HepG2 (cell line): ENCODE results near the gene TNFRSF11A. TPM values are rescaled to one million over a fixed set of nuclear protein-coding genes. Genes with fewer than 3 reads are reported as not detected.
A peak's percentile ranks its signal among the peaks of the same experiment; 100 is the strongest.

Source experiments
- ATAC-seq: fragments of 200-7000 bp; cut with Tn5 transposase; 3 replicates; pipeline ENCODE4 v1.9.1; 2020; ENCODE audit warnings: mild to moderate bottlenecking, moderate library complexity
- BruUV-seq: library from RNA; stranded (reverse); fragments of 400-500 nt; replicated peaks from 2 replicates; lab custom pipeline; 2021; lab: Mats Ljungman, UMichigan
- CTCF ChIA-PET: fragments of 300-600 bp; formaldehyde crosslinking; extraction: SDS; loops from one replicate; lab custom pipeline; 2021; ENCODE audit warnings: low total read pairs, inconsistent platforms, low intra/inter-chr PET ratio; lab: Yijun Ruan, JAX
- POLR2A ChIA-PET: fragments of 350-600 bp; sonication (Branson Sonifier 250); formaldehyde crosslinking; loops from one replicate; lab custom pipeline; 2020; ENCODE audit warnings: antibody characterized with exemption, inconsistent platforms; lab: Yijun Ruan, JAX
- DNase-seq: peaks from one replicate; pipeline ENCODE4 v3.0.0-alpha.2; 2015; ENCODE audit warnings: low spot score
- FAIRE-seq: peaks from 3 replicates; lab custom pipeline; 2011; peaks lifted over from hg19 to GRCh38; lab: Jason Lieb, UNC
- H2AFZ ChIP-seq: one replicate; pipeline ENCODE4 v1.6.1; 2011; ENCODE audit warnings: low read length, inconsistent platforms
- H3K27ac ChIP-seq: fragments of 300-600 bp; 3 replicates; pipeline ENCODE4 v1.8.0; 2011; ENCODE audit warnings: mixed run types, mild to moderate bottlenecking, mixed read lengths, low read length, inconsistent platforms; ENCODE audit not compliant: insufficient read depth; ENCODE audit errors: extremely low read length
- H3K27me3 ChIP-seq, 2 experiments: fragments of 200-600 bp in 1 of 2; 2 replicates in 1 of 2; 3 replicates in 1 of 2; pipeline versions ENCODE4 v1.6.0 to v1.8.0; 2011; ENCODE audit warnings: low read length in 2 of 2, mild to moderate bottlenecking in 2 of 2, moderate library complexity in 2 of 2, inconsistent platforms in 1 of 2; ENCODE audit not compliant: insufficient read depth in 2 of 2, control insufficient read depth in 1 of 2
- H3K36me3 ChIP-seq, 2 experiments: fragments of 200-600 bp in 1 of 2; replicated peaks in 1 of 2; 2 replicates in 1 of 2; 3 replicates in 1 of 2; pipeline versions ENCODE4 v1.5.1 to v1.8.0; 2011; ENCODE audit warnings: low read length in 2 of 2, inconsistent platforms in 1 of 2; ENCODE audit not compliant: insufficient read depth in 2 of 2, control insufficient read depth in 1 of 2
- H3K4me1 ChIP-seq: 2 replicates; pipeline ENCODE4 v1.5.1; 2012; ENCODE audit warnings: low read length, inconsistent platforms; ENCODE audit not compliant: insufficient read depth
- H3K4me2 ChIP-seq: 2 replicates; pipeline ENCODE4 v1.6.0; 2011; ENCODE audit warnings: low read depth, low read length, inconsistent platforms
- H3K4me3 ChIP-seq, 3 experiments: fragments of 200-600 bp in 1 of 3; sonication (generic), shearing (Covaris generic) in 1 of 3; replicated peaks in 1 of 3; 2 replicates each; pipeline ENCODE4 v1.5.1; 2011 to 2016; ENCODE audit warnings: low read length in 3 of 3, inconsistent platforms in 2 of 3, low read depth in 2 of 3, mild to moderate bottlenecking in 2 of 3, control low read depth in 1 of 3, mixed read lengths in 1 of 3; ENCODE audit not compliant: insufficient read depth in 1 of 3
- H3K79me2 ChIP-seq: one replicate; pipeline ENCODE4 v1.6.1; 2011; ENCODE audit warnings: low read length, inconsistent platforms; ENCODE audit not compliant: insufficient read depth
- H3K9ac ChIP-seq: 2 replicates; pipeline ENCODE4 v1.6.0; 2011; ENCODE audit warnings: mild to moderate bottlenecking, low read depth, low read length, inconsistent platforms; ENCODE audit not compliant: insufficient read depth
- H3K9me3 ChIP-seq: 2 replicates; pipeline ENCODE4 v1.5.1; 2012; ENCODE audit warnings: mild to moderate bottlenecking, low read length
- H4K20me1 ChIP-seq: 2 replicates; pipeline ENCODE4 v1.6.0; 2011; ENCODE audit warnings: inconsistent platforms, mild to moderate bottlenecking, low read length, moderate library complexity; ENCODE audit not compliant: insufficient read depth
- PRPF4 ChIP-seq: fragments of 200-400 bp; formaldehyde crosslinking; IDR thresholded peaks from 2 replicates; pipeline ENCODE4 v1.6.1; 2016; ENCODE audit warnings: low read length, low read depth; ENCODE audit not compliant: poor library complexity, severe bottlenecking
- SAP130 ChIP-seq: IDR thresholded peaks from 2 replicates; pipeline ENCODE4 v1.6.1; 2016; ENCODE audit warnings: low read depth
- ZNF280D ChIP-seq: sonication (generic); formaldehyde crosslinking; IDR thresholded peaks from 2 replicates; pipeline ENCODE4 v1.5.1; 2020; ENCODE audit warnings: mild to moderate bottlenecking, missing genetic modification reagents
- WGBS: methylation state at CpG from one replicate; pipeline ENCODE4 v1.1.6; 2017; ENCODE audit warnings: low lambda C conversion rate; 5-methylcytosine and 5-hydroxymethylcytosine counted together
- in situ Hi-C: cut with HindIII; loops from 2 replicates; pipeline ENCODE4 v1.10.0; 2017; ENCODE audit warnings: low pct_unique_long_range_greater_than_20kb; ENCODE audit not compliant: extremely low pct_ligation_motif_present
- intact Hi-C: fragments of 100-400 bp; cut with micrococcal nuclease; formaldehyde crosslinking; loops from one replicate; pipeline ENCODE4 v1.10.0; 2022; ENCODE audit not compliant: unreplicated experiment
- polyA plus RNA-seq, 8 experiments: library from polyadenylated mRNA; depleted of rRNA in 3 of 8; stranded (reverse) in 7 of 8; unstranded in 1 of 8; fragments of >200 nt; fragmentation: Illumina TruSeq in 4 of 8; extraction: Trizol in 4 of 8; gene quantifications; 2 replicates each; pipeline versions ENCODE4 v1.2.1 to v1.2.3, GENCODE V29; 2011 to 2016; ENCODE audit warnings: low read depth in 4 of 8, missing spikeins in 1 of 8, mixed read lengths in 1 of 8; ENCODE audit not compliant: insufficient read depth in 1 of 8
- small RNA-seq, 3 experiments: library from RNA; depleted of rRNA; stranded (forward); fragments of <200 nt; gene quantifications; one replicate each; pipeline ENCODE3, GENCODE V24; 2012; ENCODE audit warnings: low read depth in 2 of 3, low replicate concordance in 1 of 3; ENCODE audit not compliant: insufficient read length in 3 of 3, insufficient read depth in 2 of 3
- total RNA-seq, 5 experiments: library from RNA; depleted of rRNA; stranded (reverse); fragments of >200 nt; fragmentation: Illumina TruSeq; extraction: Trizol; gene quantifications; 2 replicates each; pipeline ENCODE4 v1.2.3, GENCODE V29; 2016; ENCODE audit warnings: low read depth in 1 of 5

The TNFRSF11A gene
- total and polyA plus RNA-seq, 2 of the 13 experiments (the other 11 are each of a cell fraction or from before 2014, with no cell fraction given): 4.6 to 6.4 TPM

GRCh38 chr18:62438866-62439265, 113.8 kb downstream of the TNFRSF11A start:
- POLR2A ChIA-PET: no interaction called here
- H3K27me3 ChIP-seq: no peaks in the 10 kb centered on the region
- no peaks in the 10 kb centered on the region for H3K9me3 ChIP-seq
- in situ Hi-C loops (no loop called here), intact Hi-C loops (no loop called here)
- peaks cover 50% of the 10 kb centered on the region for H3K4me1 ChIP-seq
- WGBS: 73% methylated on average over 6 of the region's 8 CpGs
- H3K9ac ChIP-seq: no peak overlapping the region
- CTCF ChIA-PET: no interaction called here
- peak overlapping the region; percentile 25; the same call in 1 of the 2 replicates for H3K4me2 ChIP-seq
- BruUV-seq: no TSS peak
- DNase-seq: no peak
- no peaks in the 10 kb centered on the region; a peak in 1 of 5 replicates for H3K36me3 ChIP-seq
- H3K4me3 ChIP-seq: no peak overlapping the region
- H3K27ac ChIP-seq: peak overlapping the region; percentile 27
- no peaks in the 10 kb centered on the region for H3K79me2 ChIP-seq
- no peaks in the 10 kb centered on the region for H4K20me1 ChIP-seq
- FAIRE-seq: no peak
- H2AFZ ChIP-seq: no peak overlapping the region
- TF ChIP-seq PRPF4 (no peak), ZNF280D (CRISPR knock-in tag) (no peak), SAP130 (CRISPR knock-in tag) (0 out of 2 replicates have a peak, but pooled peaks have one; percentile 0)
- ATAC-seq: peak; percentile 24

Small RNA genes lying within 50 kb of the gene (small RNA-seq; reads per million reads assigned to genes)
- gene AC100843.2: 0 reads per million in 3 experiments
- gene RF00019: 0 reads per million in 3 experiments

Other genes with a start within 250 kb of the TNFRSF11A start
- gene PIGN, start 138.3 kb upstream of the TNFRSF11A start, total RNA-seq (2016; rRNA removed; fragmentation: Illumina TruSeq; extraction: Trizol): 33.6 and 33.8 TPM in 2 replicates
- 10.1 and 15.5 TPM in 2 replicates for gene PIGN, start 138.3 kb upstream of the TNFRSF11A start, polyA plus RNA-seq (2011; rRNA removed)
- 31.7 and 37.7 TPM in 2 replicates for gene RELCH, start 138.1 kb upstream of the TNFRSF11A start, total RNA-seq (2016; rRNA removed; fragmentation: Illumina TruSeq; extraction: Trizol)
- 5.6 and 7.6 TPM in 2 replicates for gene RELCH, start 138.1 kb upstream of the TNFRSF11A start, polyA plus RNA-seq (2011; rRNA removed)
- gene ZCCHC2, start 197.7 kb downstream of the TNFRSF11A start, total RNA-seq (2016; rRNA removed; fragmentation: Illumina TruSeq; extraction: Trizol): 76.1 and 76.5 TPM in 2 replicates
- 52.2 and 62.5 TPM in 2 replicates for gene ZCCHC2, start 197.7 kb downstream of the TNFRSF11A start, polyA plus RNA-seq (2011; rRNA removed)